ENCODE results near the gene ALDH16A1.
A peak's percentile ranks its signal among the peaks of the same experiment; 100 is the strongest.

ALDH16A1 gene

DNA sequence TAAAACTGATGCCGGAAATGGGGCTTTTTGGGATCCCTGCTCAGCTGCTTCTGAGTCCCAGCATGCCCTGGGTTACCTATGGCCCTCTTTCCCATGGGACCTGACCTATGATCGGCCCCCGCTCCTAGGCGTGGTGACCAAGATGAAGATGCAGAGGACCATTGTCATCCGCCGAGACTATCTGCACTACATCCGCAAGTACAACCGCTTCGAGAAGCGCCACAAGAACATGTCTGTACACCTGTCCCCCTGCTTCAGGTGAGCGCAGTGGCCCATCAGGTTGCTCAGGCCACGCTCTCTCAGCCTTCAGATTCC is 44.7 kb downstream of the ALDH16A1 start:
- peaks cover 50% of the 10 kb centered on the region for H3K36me3 ChIP-seq (ENCODE audit: control insufficient read depth, low read length)
- H3K4me1 ChIP-seq (ENCODE audit: control insufficient read depth, low read length) = peaks cover 71% of the 10 kb centered on the region
- peak overlapping the region; percentile 83 for H3K4me2 ChIP-seq (ENCODE audit: low read length)
- H3K9me2 ChIP-seq (replicated peaks; ENCODE audit: control insufficient read depth, low read length) = no peaks in the 10 kb centered on the region
- peaks cover 14% of the 10 kb centered on the region; the same call in 1 of the 2 replicates for H4K20me1 ChIP-seq (ENCODE audit: control insufficient read depth, insufficient read depth, low read depth, low read length)
- peak overlapping the region; percentile 94 for H3K4me3 ChIP-seq (ENCODE audit: low read length)
- H3K27me3 ChIP-seq (ENCODE audit: control insufficient read depth, low read length) = no peaks in the 10 kb centered on the region
- H3F3A ChIP-seq (ENCODE audit: control insufficient read depth, insufficient read depth) = peaks cover 70% of the 10 kb centered on the region
- peak overlapping the region; percentile 81 for H3K27ac ChIP-seq (ENCODE audit: low read depth, low read length)
- H3K79me2 ChIP-seq (ENCODE audit: control insufficient read depth, low read length) = peaks cover 34% of the 10 kb centered on the region
- TF ChIP-seq EZH2phosphoT487 (IDR thresholded peaks at IDR 0.05; ENCODE audit: borderline replicate concordance, low read length) = no peak
- TF ChIP-seq, protein P1, sequence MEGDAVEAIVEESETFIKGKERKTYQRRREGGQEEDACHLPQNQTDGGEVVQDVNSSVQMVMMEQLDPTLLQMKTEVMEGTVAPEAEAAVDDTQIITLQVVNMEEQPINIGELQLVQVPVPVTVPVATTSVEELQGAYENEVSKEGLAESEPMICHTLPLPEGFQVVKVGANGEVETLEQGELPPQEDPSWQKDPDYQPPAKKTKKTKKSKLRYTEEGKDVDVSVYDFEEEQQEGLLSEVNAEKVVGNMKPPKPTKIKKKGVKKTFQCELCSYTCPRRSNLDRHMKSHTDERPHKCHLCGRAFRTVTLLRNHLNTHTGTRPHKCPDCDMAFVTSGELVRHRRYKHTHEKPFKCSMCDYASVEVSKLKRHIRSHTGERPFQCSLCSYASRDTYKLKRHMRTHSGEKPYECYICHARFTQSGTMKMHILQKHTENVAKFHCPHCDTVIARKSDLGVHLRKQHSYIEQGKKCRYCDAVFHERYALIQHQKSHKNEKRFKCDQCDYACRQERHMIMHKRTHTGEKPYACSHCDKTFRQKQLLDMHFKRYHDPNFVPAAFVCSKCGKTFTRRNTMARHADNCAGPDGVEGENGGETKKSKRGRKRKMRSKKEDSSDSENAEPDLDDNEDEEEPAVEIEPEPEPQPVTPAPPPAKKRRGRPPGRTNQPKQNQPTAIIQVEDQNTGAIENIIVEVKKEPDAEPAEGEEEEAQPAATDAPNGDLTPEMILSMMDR (IDR thresholded peaks at IDR 0.05; ENCODE audit: low read depth, low read length, poor library complexity, severe bottlenecking) = no peak
- H3K9me3 ChIP-seq (ENCODE audit: control insufficient read depth, insufficient read depth, low read length) = no peaks in the 10 kb centered on the region

GRCh38 chr19:49498475-49498874 is 45.5 kb downstream of the ALDH16A1 start:
- Histone ChIP-seq H3K4me3 (ENCODE audit: low read length) (peak overlapping the region; percentile 94), H3K4me1 (ENCODE audit: control insufficient read depth, low read length) (peaks cover 64% of the 10 kb centered on the region), H3K9me3 (ENCODE audit: control insufficient read depth, insufficient read depth, low read length) (no peaks in the 10 kb centered on the region), H3K79me2 (ENCODE audit: control insufficient read depth, low read length) (peaks cover 34% of the 10 kb centered on the region), H4K20me1 (ENCODE audit: control insufficient read depth, insufficient read depth, low read depth, low read length) (peaks cover 14% of the 10 kb centered on the region; the same call in 1 of the 2 replicates), H3K27ac (ENCODE audit: low read depth, low read length) (no peak overlapping the region), H3K36me3 (ENCODE audit: control insufficient read depth, low read length) (peaks cover 43% of the 10 kb centered on the region), H3K9me2 (replicated peaks; ENCODE audit: control insufficient read depth, low read length) (no peaks in the 10 kb centered on the region), H3K4me2 (ENCODE audit: low read length) (peak overlapping the region; percentile 83), H3F3A (ENCODE audit: control insufficient read depth, insufficient read depth) (peaks cover 63% of the 10 kb centered on the region), H3K27me3 (ENCODE audit: control insufficient read depth, low read length) (no peaks in the 10 kb centered on the region)
- TF ChIP-seq, protein P1 (IDR thresholded peaks at IDR 0.05; ENCODE audit: low read depth, low read length, poor library complexity, severe bottlenecking) = no peak
- TF ChIP-seq EZH2phosphoT487 (IDR thresholded peaks at IDR 0.05; ENCODE audit: borderline replicate concordance, low read length) = no peak

GRCh38 chr19:49499030-49499670 is 46.1 kb downstream of the ALDH16A1 start:
- Histone ChIP-seq H3K9me3 (ENCODE audit: control insufficient read depth, insufficient read depth, low read length) (no peaks in the 10 kb centered on the region), H3K79me2 (ENCODE audit: control insufficient read depth, low read length) (peaks cover 34% of the 10 kb centered on the region), H3K4me1 (ENCODE audit: control insufficient read depth, low read length) (peaks cover 59% of the 10 kb centered on the region), H3K27ac (ENCODE audit: low read depth, low read length) (peak overlapping the region; percentile 73), H3K27me3 (ENCODE audit: control insufficient read depth, low read length) (no peaks in the 10 kb centered on the region), H3F3A (ENCODE audit: control insufficient read depth, insufficient read depth) (peaks cover 58% of the 10 kb centered on the region), H3K36me3 (ENCODE audit: control insufficient read depth, low read length) (peaks cover 43% of the 10 kb centered on the region), H3K9me2 (replicated peaks; ENCODE audit: control insufficient read depth, low read length) (no peaks in the 10 kb centered on the region), H4K20me1 (ENCODE audit: control insufficient read depth, insufficient read depth, low read depth, low read length) (peaks cover 14% of the 10 kb centered on the region; the same call in 1 of the 2 replicates), H3K4me2 (ENCODE audit: low read length) (peak overlapping the region; percentile 83), H3K4me3 (ENCODE audit: low read length) (peak overlapping the region; percentile 94)
- TF ChIP-seq, protein P1 (IDR thresholded peaks at IDR 0.05; ENCODE audit: low read depth, low read length, poor library complexity, severe bottlenecking) = no peak
- no peak for TF ChIP-seq EZH2phosphoT487 (IDR thresholded peaks at IDR 0.05; ENCODE audit: borderline replicate concordance, low read length)

Data from DOHH2 (cell line).